Measurements from ENCODE around the gene ISM1.

The ISM1 gene

DNA sequence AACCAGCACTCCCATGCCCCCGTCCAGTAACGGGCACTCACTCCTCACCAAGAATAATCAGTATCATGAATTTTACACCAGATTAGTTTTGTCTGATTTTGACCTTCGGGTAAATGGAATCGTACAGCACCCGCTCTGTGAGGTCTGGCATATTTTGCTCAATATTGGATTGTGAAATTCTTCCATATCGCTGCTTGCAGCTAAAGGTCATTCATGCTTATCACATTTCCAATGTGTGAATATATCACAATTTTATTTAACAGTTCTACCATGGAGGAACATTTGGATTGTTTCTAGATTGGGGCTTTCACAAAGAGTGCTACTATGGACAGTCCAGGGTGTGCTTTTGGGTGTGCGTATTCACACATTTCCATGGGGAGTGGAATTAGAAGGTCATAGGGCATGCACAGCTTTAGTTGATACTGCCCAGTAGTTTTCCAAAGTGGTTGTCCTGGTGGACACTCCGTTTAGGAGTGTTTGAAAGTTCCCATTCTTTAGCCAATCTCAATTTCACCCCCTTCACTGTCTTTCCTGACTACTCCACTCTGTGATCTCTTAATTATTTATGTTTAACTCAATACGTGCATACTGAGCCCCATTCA lies 86.6 kb downstream of the ISM1 start:
- DNase-seq (ENCODE audit: low read depth in 3 of 3, low spot score in 1 of 3): no peak

DNA sequence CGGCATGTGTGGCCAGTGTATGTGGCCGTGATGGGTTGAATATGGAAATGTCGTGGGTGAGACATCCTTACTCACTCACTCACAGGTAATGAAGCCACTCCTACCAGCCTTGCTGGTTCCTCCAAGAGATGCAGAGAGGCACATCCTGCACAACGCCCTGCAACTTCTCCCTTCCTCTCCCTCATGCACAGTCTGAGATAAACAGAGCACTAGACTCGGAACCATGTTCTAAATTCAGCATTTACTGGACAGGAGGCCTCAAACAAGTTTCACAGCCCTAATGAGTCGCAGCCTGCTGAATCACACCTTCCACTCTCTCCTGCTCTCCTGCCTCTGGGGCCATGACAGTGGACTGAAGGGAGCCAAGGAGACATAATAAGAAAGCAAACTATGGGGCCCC lies 91.2 kb downstream of the ISM1 start:
- no peak for DNase-seq (ENCODE audit: low read depth in 3 of 3, low spot score in 1 of 3)

- no peak for DNase-seq (ENCODE audit: low read depth in 3 of 3, low spot score in 1 of 3)
These were observed 92.1 kb downstream of the ISM1 start for GRCh38 chr20:13313201-13313600.

DNA sequence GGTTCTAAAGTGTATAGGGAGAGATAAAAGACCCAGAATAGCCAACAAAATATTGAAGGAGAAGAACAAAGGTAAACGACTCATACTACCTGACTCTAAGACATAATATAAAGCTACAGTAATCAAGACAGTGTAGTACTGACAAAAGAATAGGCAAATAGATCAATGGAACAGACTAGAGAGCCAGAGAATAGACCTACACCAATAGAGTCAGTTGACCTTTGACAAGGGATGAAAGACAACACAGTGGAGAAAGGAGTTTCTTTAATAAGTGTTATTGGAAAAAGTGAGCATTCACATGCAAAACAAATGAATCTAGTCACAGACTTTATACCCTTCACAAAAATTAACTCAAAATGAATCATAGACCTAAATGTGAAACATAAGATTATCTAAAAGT lies 96.4 kb downstream of the ISM1 start:
- DNase-seq (ENCODE audit: low read depth in 3 of 3, low spot score in 1 of 3): no peak

- DNase-seq (ENCODE audit: low read depth in 3 of 3, low spot score in 1 of 3): no peak
These were observed 97.9 kb downstream of the ISM1 start for GRCh38 chr20:13318871-13319521.

DNA sequence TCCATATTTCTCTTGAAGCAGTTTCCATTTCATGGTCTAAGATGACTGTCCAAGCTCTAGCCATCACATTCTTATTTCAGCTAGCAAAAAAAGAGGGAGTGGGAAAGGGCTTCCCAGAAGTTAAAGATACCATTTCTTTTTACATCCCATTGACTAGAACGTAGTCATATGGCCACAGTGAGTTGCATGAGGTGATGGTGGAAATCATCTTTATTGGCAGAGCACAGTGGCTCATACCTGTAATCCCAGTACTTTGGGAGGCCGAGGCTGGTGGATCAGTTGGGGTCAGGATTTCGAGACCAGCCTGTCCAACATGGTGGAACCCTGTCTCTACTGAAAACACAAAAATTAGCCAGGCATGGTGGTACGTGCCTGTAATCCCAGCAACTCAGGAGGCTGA lies 99.6 kb downstream of the ISM1 start:
- no peak for DNase-seq (ENCODE audit: low read depth in 3 of 3, low spot score in 1 of 3)

- no peak for DNase-seq (ENCODE audit: low read depth in 3 of 3, low spot score in 1 of 3)
These were observed 100.3 kb downstream of the ISM1 start for GRCh38 chr20:13321416-13321815.

- DNase-seq (ENCODE audit: low read depth in 3 of 3, low spot score in 1 of 3): no peak
These were observed 101.1 kb downstream of the ISM1 start for GRCh38 chr20:13322198-13322597.

DNA sequence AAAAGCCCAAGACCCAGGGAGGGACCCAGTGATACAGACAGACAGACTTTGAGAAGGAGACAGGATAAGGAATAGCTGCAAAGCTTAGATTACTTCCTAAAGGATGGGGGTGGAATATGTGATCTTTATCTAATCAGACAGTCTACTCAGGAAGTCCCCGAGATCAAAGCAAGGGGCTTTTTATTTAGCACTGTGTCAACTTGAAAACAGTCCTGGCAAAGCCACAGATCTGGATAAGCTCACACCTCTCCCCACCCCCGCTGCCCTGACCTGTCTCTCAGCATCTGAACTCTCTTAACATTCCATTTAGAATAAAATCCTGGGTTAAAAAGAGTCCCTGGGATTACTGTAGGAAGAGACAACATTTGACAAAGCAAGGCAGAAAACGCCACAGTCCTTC lies 101.5 kb downstream of the ISM1 start:
- DNase-seq (ENCODE audit: low read depth in 3 of 3, low spot score in 1 of 3): no peak

DNA sequence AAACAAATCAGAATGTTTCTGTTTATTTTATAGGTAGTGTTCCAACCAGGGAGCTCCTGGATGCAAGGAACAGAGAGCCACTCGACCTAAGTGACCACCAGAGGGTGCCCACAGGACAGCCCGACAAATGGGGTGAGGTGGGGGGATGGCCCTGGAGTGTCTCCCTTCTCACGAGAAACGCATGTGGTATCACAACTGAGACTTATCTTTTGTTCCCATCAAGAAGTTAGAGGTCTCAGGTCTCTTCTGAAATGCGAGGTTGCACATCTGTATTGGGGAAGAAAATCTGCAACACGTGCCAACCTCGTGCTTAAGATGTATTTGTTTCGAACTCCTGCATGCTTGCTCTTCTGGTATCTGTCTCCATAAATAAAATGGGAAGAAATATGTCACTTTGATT lies 104.0 kb downstream of the ISM1 start:
- DNase-seq (ENCODE audit: low read depth in 3 of 3, low spot score in 1 of 3): no peak

DNA sequence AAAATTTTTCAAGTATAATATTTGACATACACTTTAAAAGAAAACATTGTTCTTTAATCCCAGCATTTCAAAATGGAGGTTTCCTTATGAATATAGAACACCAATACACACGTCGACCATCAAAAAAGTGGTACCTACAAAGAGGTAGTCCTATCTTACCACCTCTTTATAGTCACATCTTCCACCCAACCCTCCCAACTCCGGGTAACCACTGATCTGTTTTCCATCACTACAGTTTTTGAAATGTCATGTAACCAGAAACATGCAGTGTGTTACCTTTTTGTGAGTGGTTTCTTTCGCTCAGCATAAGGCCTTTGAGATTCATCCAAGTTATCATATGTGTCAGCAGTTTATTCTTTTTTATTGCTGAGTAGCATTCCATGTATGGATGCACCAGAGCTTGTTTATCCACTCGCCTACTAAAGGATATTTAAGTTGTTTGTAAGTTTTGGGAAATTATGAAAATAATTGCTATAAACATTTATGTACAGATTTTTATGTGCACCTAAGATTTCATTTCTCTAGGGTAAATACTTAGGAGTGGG lies 104.8 kb downstream of the ISM1 start:
- no peak for DNase-seq (ENCODE audit: low read depth in 3 of 3, low spot score in 1 of 3)

DNA sequence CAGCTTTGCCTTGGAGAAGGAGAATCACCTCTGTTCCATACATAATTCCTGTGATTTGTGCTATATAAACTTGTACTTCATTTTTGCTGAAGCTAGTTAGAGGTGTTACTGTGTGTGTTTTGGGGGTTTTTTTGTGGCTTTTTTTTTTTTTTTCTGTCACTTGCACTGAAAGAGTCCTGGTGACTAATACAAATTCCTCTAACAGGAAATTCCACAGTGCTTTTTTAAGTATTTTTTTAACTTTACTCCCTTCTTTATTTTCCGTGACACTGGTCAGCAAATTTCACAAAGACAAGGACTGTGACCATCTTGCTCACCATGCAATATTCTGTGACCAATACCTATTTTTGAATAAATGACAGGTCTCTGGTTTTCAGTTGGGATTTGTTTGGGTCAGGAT lies 110.5 kb downstream of the ISM1 start:
- no peak for DNase-seq (ENCODE audit: low read depth in 3 of 3, low spot score in 1 of 3)

- DNase-seq (ENCODE audit: low read depth in 3 of 3, low spot score in 1 of 3): no peak
These were observed 112.0 kb downstream of the ISM1 start for GRCh38 chr20:13333036-13333435.

DNA sequence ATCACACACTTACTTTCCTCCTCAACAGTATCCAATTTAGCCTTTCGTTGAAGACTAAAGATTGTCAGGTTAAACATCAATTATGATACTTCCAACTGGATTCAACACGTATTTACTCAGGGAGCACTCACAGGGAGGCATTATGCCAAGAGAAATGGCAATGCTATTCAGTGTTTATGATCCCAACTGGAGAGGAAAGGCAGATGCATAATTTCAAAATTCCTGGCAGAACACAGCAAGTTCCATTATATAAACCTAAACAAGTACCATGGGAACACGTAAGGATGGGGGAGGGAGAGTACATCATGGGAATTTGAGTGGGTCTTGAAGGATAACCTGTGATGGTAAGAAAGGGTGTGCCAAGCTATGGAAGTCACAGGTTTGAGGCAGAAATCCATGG lies 112.7 kb downstream of the ISM1 start:
- no peak for DNase-seq (ENCODE audit: low read depth in 3 of 3, low spot score in 1 of 3)

DNA sequence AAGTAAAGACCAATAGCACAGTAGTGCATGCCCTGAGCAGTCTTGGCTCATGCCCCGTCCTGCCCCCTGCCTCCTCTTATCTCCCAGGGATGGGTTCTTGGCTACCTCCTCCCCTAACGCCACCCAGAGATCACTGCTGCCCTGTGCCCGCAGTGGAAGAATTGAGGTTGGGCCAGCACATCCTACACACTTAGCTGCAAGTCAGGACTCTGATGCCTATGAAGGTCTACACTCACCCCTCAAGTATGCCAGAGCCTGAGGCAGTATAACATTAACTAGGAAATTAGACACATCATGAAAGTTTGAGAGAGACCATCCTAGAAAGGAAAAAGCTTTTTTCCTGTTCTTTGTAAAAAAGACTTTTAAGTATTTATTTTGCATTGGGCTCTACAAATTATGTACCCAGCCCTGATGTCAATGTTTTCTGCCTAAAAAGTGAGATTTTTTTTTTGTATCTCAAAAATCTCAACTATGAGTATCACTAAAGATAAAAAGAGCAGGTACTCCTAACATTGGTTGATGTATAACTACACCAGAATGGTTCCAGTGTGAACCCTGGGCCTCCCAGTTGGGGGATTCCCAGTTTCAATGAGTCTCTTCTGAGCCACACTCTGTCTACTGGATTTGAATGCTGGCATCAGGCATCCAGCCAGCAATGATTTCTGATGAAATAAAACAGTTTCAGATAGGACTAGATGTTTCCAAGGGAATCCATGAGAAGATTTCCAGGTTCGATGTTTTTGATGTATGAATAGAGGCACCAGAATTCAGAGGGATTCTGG lies 115.4 kb downstream of the ISM1 start:
- DNase-seq (ENCODE audit: low read depth in 3 of 3, low spot score in 1 of 3): no peak

DNA sequence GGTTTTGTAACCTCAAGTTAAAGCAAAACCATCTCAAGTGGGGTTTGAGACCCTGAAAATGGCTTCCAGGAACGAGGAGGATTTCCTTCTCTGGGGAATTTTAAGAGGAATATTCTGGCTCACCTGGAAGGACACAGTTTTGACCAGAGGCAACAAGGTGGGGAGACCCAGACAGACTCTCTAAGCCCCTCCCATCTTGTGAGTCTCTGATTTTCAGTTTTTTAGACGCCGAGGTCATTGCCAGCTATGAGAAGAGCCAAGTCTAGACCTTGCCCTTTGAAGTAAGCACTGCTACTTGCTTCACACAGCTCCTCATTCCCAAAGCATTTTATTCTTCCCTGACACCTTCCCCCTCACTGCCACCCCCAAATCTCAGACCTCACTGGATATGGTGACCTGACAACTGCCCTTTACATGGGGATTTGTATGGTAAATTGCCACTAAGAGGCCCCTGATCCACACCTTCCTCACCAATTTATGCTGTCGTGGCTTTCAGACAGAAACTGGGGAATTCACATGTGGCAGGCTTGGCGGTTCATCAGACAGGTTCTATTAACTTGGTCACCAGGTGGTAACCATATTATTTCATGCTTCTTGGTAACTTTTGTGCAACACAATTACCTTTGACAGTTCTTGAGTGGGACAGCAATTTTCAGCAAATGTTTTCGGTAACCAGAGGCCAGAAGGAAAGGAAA lies 116.2 kb downstream of the ISM1 start:
- no peak for DNase-seq (ENCODE audit: low read depth in 3 of 3, low spot score in 1 of 3)

DNA sequence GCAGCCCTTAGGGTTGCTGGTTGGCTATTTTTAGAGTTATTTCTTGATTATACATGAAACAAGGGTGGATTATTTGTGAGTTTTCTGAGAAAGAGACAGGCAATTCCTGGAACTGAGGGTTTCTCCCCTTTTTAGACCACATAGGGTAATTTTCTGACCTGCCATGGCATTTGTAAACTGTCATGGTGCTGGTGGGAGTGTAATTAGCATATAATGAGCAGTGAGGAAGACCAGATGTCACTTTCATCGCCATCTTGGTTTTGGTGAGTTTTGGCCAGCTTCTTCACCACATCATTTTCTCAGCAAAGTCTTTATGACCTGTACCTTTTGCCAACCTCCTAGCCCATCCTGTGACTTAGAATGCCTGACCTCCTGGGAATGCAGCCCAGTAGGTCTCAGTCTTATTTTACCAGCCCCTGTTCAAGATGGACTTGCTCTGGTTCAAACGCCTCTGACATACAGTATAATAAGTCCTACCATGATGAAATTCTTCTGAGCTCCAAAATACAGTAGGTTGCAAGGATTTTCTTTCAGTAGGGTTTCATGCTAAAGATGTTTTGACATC lies 117.1 kb downstream of the ISM1 start:
- no peak for DNase-seq (ENCODE audit: low read depth in 3 of 3, low spot score in 1 of 3)

GRCh38 chr20:13338999-13339411 lies 117.9 kb downstream of the ISM1 start:
- no peak for DNase-seq (ENCODE audit: low read depth in 3 of 3, low spot score in 1 of 3)

DNA sequence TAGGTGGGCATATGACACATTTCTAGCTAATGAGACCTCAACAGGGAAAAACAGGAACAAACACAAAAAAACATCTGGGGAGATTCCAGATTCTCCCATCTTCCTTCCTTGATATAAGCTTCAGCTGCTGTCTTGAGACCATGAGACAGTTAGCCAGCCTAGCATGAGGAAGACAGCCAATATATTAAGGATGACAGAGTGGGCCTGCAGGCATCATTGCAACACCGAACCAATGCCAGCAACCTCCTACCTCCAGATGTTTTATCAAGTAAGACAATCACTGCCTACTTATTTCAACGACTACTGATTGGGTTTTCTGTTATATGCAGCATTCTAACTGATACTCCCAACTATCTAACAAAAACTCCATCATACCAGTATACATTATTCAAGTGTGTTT lies 119.0 kb downstream of the ISM1 start:
- DNase-seq (ENCODE audit: low read depth in 3 of 3, low spot score in 1 of 3): no peak

- DNase-seq (ENCODE audit: low read depth in 3 of 3, low spot score in 1 of 3): no peak
These were observed 120.8 kb downstream of the ISM1 start for GRCh38 chr20:13341737-13342393.

Data from stimulated activated CD4-positive, alpha-beta T cell treated with anti-CD3 and anti-CD28 coated beads, TNF-alpha, amount 100 ng/mL, for 1 hour (primary cell).